MM.1S (cell line): ENCODE results near the gene CLASP1.
A peak's percentile ranks its signal among the peaks of the same experiment; 100 is the strongest.

ENCODE experiments used
- DNase-seq: peaks from one replicate; pipeline ENCODE4 v3.0.0-alpha.2; 2015
- H2AFZ ChIP-seq: fragments of 300-600 bp; sonication (generic); 2 replicates; pipeline ENCODE4 v1.6.0; 2016; ENCODE audit warnings: antibody characterized with exemption, low read length
- H3F3A ChIP-seq: fragments of 300-600 bp; sonication (generic); 2 replicates; pipeline ENCODE4 v1.6.1; 2016; ENCODE audit warnings: mild to moderate bottlenecking, antibody characterized with exemption, low read length, moderate library complexity, mixed read lengths; ENCODE audit not compliant: insufficient read depth
- H3K27ac ChIP-seq: fragments of 300-600 bp; sonication (generic); 2 replicates; pipeline ENCODE4 v1.5.1; 2016; ENCODE audit warnings: mild to moderate bottlenecking, low read length
- H3K27me3 ChIP-seq: fragments of 300-600 bp; sonication (generic); replicated peaks from 2 replicates; pipeline ENCODE4 v1.6.0; 2016; ENCODE audit warnings: low read length; ENCODE audit not compliant: insufficient read depth
- H3K36me3 ChIP-seq: fragments of 300-600 bp; sonication (generic); replicated peaks from 2 replicates; pipeline ENCODE4 v1.6.1; 2016; ENCODE audit warnings: mild to moderate bottlenecking, low read length, mixed read lengths; ENCODE audit not compliant: insufficient read depth
- H3K4me1 ChIP-seq: fragments of 300-600 bp; sonication (generic); 2 replicates; pipeline ENCODE4 v1.6.1; 2016; ENCODE audit warnings: low read length, mixed read lengths
- H3K4me2 ChIP-seq: fragments of 300-600 bp; sonication (generic); 2 replicates; pipeline ENCODE4 v1.6.0; 2016; ENCODE audit warnings: low read depth, low read length
- H3K4me3 ChIP-seq: fragments of 300-600 bp; sonication (generic); 2 replicates; pipeline ENCODE4 v1.5.1; 2016; ENCODE audit warnings: low read length, mixed read lengths
- H3K79me2 ChIP-seq: fragments of 300-600 bp; sonication (generic); 2 replicates; pipeline ENCODE4 v1.6.1; 2016; ENCODE audit warnings: mixed run types, low read length, mixed read lengths
- H3K9ac ChIP-seq: fragments of 300-600 bp; sonication (generic); 2 replicates; pipeline ENCODE4 v1.6.1; 2016; ENCODE audit warnings: low read length, mixed read lengths
- H3K9me2 ChIP-seq: fragments of 300-600 bp; sonication (generic); replicated peaks from 2 replicates; pipeline ENCODE4 v1.6.1; 2016; ENCODE audit warnings: mild to moderate bottlenecking, low read length, mixed read lengths; ENCODE audit not compliant: insufficient read depth
- H3K9me3 ChIP-seq: fragments of 300-600 bp; sonication (generic); replicated peaks from 2 replicates; pipeline ENCODE4 v1.6.1; 2016; ENCODE audit warnings: mild to moderate bottlenecking, low read length, mixed read lengths; ENCODE audit not compliant: insufficient read depth
- H4K20me1 ChIP-seq: fragments of 300-600 bp; sonication (generic); 2 replicates; pipeline ENCODE4 v1.6.1; 2016; ENCODE audit warnings: mild to moderate bottlenecking, low read length, moderate library complexity, mixed read lengths; ENCODE audit not compliant: insufficient read depth
- CTCF ChIP-seq: fragments of 300-600 bp; sonication (generic); IDR thresholded peaks from 2 replicates; pipeline ENCODE4 v1.5.1; 2016; ENCODE audit warnings: antibody characterized with exemption, low read length, mixed read lengths
- EZH2 ChIP-seq: fragments of 300-600 bp; sonication (generic); optimal IDR thresholded peaks from 2 replicates; pipeline ENCODE3; 2017; ENCODE audit warnings: low read depth, mild to moderate bottlenecking, antibody characterized with exemption, low read length, mixed read lengths
- EZH2phosphoT487 ChIP-seq: fragments of 300-600 bp; sonication (generic); IDR thresholded peaks from 2 replicates; pipeline ENCODE4 v1.6.1; 2018; ENCODE audit warnings: antibody characterized with exemption, low read length

Gene CLASP1

GRCh38 chr2:121649596-121650314, 493 bp upstream of the CLASP1 start:
- TF ChIP-seq EZH2, result no peak
- TF ChIP-seq CTCF, result no peak
- no peak for TF ChIP-seq EZH2phosphoT487
- Histone ChIP-seq H3K36me3 (no peaks in the 10 kb centered on the region), H3K4me1 (peaks cover 9% of the 10 kb centered on the region; the same call in 1 of the 2 replicates), H2AFZ (peak overlapping the region; percentile 62), H3K27me3 (no peaks in the 10 kb centered on the region), H3K9me3 (no peaks in the 10 kb centered on the region), H3K4me3 (peak overlapping the region; percentile 76), H3K79me2 (peaks cover 73% of the 10 kb centered on the region), H3K9ac (peak overlapping the region; percentile 93), H3K27ac (peak overlapping the region; percentile 92), H4K20me1 (no peaks in the 10 kb centered on the region; the same call in 1 of the 2 replicates), H3F3A (peaks cover 25% of the 10 kb centered on the region), H3K4me2 (peak overlapping the region; percentile 78), H3K9me2 (no peaks in the 10 kb centered on the region)
- peak; percentile 98 for DNase-seq

GRCh38 chr2:121648206-121649148, 785 bp downstream of the CLASP1 start:
- peak; percentile 57 for DNase-seq
- Histone ChIP-seq H3K9me2 (no peaks in the 10 kb centered on the region), H3F3A (peaks cover 25% of the 10 kb centered on the region), H3K9ac (peak overlapping the region; percentile 93), H3K4me3 (peak overlapping the region; percentile 76), H3K36me3 (no peaks in the 10 kb centered on the region), H3K4me1 (peaks cover 9% of the 10 kb centered on the region; the same call in 1 of the 2 replicates), H3K4me2 (peak overlapping the region; percentile 58), H3K9me3 (no peaks in the 10 kb centered on the region), H4K20me1 (peaks cover under 1% of the 10 kb centered on the region; the same call in 1 of the 2 replicates), H2AFZ (peak overlapping the region; percentile 84), H3K79me2 (peaks cover 86% of the 10 kb centered on the region), H3K27me3 (no peaks in the 10 kb centered on the region), H3K27ac (peak overlapping the region; percentile 92)
- no peak for TF ChIP-seq CTCF
- no peak for TF ChIP-seq EZH2
- TF ChIP-seq EZH2phosphoT487, result no peak

- no peak overlapping the region for H3K27ac ChIP-seq
- H3K9ac ChIP-seq, result peak overlapping the region; percentile 93; the same call in 1 of the 2 replicates
- no peak overlapping the region for H2AFZ ChIP-seq
- TF ChIP-seq EZH2, result no peak
- H3K9me2 ChIP-seq, result no peaks in the 10 kb centered on the region
- DNase-seq, result no peak
- peak overlapping the region; percentile 76 for H3K4me3 ChIP-seq
- H3F3A ChIP-seq, result peaks cover 25% of the 10 kb centered on the region
- H3K36me3 ChIP-seq, result no peaks in the 10 kb centered on the region
- H4K20me1 ChIP-seq, result peaks cover 4% of the 10 kb centered on the region; the same call in 1 of the 2 replicates
- no peaks in the 10 kb centered on the region for H3K27me3 ChIP-seq
- peak overlapping the region; percentile 58 for H3K4me2 ChIP-seq
- H3K79me2 ChIP-seq, result peaks cover 93% of the 10 kb centered on the region
- no peaks in the 10 kb centered on the region for H3K9me3 ChIP-seq
- peaks cover 9% of the 10 kb centered on the region; the same call in 1 of the 2 replicates for H3K4me1 ChIP-seq
Observed at GRCh38 chr2:121647396-121647795, 1.9 kb downstream of the CLASP1 start.
